Neural cell (in vitro differentiated cells): ENCODE results near the gene MXD1. TPM values are rescaled to one million over a fixed set of nuclear protein-coding genes. Genes with fewer than 3 reads are reported as not detected.

ENCODE experiments used
- H2AFZ ChIP-seq: fragments of 200-600, 300-800 bp; sonication (generic), shearing (Covaris generic); 2 replicates; pipeline ENCODE4 v1.6.0; 2014; ENCODE audit warnings: low read depth, mild to moderate bottlenecking, antibody characterized with exemption, low read length, moderate library complexity
- H3F3A ChIP-seq: fragments of 200-600 bp; shearing (Covaris generic); 2 replicates; pipeline ENCODE4 v1.6.1; 2016; ENCODE audit warnings: mild to moderate bottlenecking, moderate library complexity, mixed read lengths, antibody characterized with exemption, low read length; ENCODE audit not compliant: insufficient read depth, poor library complexity, severe bottlenecking
- H3K27ac ChIP-seq: fragments of 200-600, 300-800 bp; sonication (generic), shearing (Covaris generic); 2 replicates; pipeline ENCODE4 v1.5.1; 2014; ENCODE audit warnings: mild to moderate bottlenecking, low read length, moderate library complexity
- H3K27me3 ChIP-seq: fragments of 300-800, 200-600 bp; sonication (generic), shearing (Covaris generic); 2 replicates; pipeline ENCODE4 v1.6.0; 2014; ENCODE audit warnings: mild to moderate bottlenecking, low read depth, low read length, moderate library complexity; ENCODE audit not compliant: insufficient read depth
- H3K36me3 ChIP-seq: fragments of 300-800, 200-600 bp; sonication (generic), shearing (Covaris generic); 2 replicates; pipeline ENCODE4 v1.5.1; 2014; ENCODE audit warnings: mild to moderate bottlenecking, antibody characterized with exemption, low read length, moderate library complexity; ENCODE audit not compliant: insufficient read depth
- H3K4me2 ChIP-seq: fragments of 300-800, 200-600 bp; sonication (generic), shearing (Covaris generic); 2 replicates; pipeline ENCODE4 v1.6.0; 2014; ENCODE audit warnings: mild to moderate bottlenecking, low read length
- H3K4me3 ChIP-seq: fragments of 300-800, 200-600 bp; sonication (generic), shearing (Covaris generic); 2 replicates; pipeline ENCODE4 v1.5.1; 2014; ENCODE audit warnings: mild to moderate bottlenecking, low read length, moderate library complexity
- H3K79me2 ChIP-seq: fragments of 200-600 bp; shearing (Covaris generic); replicated peaks from 2 replicates; pipeline ENCODE4 v1.6.0; 2014; ENCODE audit warnings: mild to moderate bottlenecking, low read length, moderate library complexity; ENCODE audit not compliant: insufficient read depth
- H3K9ac ChIP-seq: fragments of 300-800, 200-600 bp; sonication (generic), shearing (Covaris generic); 2 replicates; pipeline ENCODE4 v1.6.1; 2016; ENCODE audit warnings: mild to moderate bottlenecking, low read length, mixed read lengths
- H3K9me2 ChIP-seq: fragments of 200-600 bp; shearing (Covaris generic); 2 replicates; pipeline ENCODE4 v1.6.1; 2016; ENCODE audit warnings: mild to moderate bottlenecking, low read length, mixed read lengths; ENCODE audit not compliant: insufficient read depth
- H3K9me3 ChIP-seq: fragments of 200-600, 300-800 bp; sonication (generic), shearing (Covaris generic); 2 replicates; pipeline ENCODE4 v1.6.1; 2016; ENCODE audit warnings: mild to moderate bottlenecking, mixed run types, low read length, moderate library complexity, mixed read lengths
- H4K20me1 ChIP-seq: fragments of 200-600 bp; shearing (Covaris generic); 2 replicates; pipeline ENCODE4 v1.6.1; 2016; ENCODE audit warnings: mild to moderate bottlenecking, mixed run types; ENCODE audit not compliant: insufficient read depth
- CTCF ChIP-seq: fragments of 450-650 bp; IDR thresholded peaks from 2 replicates; pipeline ENCODE4 v1.5.1; 2014; ENCODE audit warnings: antibody characterized with exemption, mild to moderate bottlenecking, moderate library complexity; ENCODE audit not compliant: poor library complexity, severe bottlenecking
- EP300 ChIP-seq: fragments of 450-650 bp; conservative IDR thresholded peaks from 2 replicates; pipeline ENCODE4 v1.6.1; 2014; ENCODE audit warnings: antibody characterized with exemption, mild to moderate bottlenecking, moderate library complexity; ENCODE audit not compliant: poor library complexity, severe bottlenecking
- EZH2 ChIP-seq: fragments of 200-600, 300-800 bp; shearing (Covaris generic), sonication (generic); IDR thresholded peaks from 2 replicates; pipeline ENCODE4 v1.6.1; 2014; ENCODE audit warnings: antibody characterized with exemption, low read length, borderline replicate concordance, mild to moderate bottlenecking; ENCODE audit not compliant: insufficient read depth, poor library complexity, severe bottlenecking
- MXI1 ChIP-seq: fragments of 450-650 bp; conservative IDR thresholded peaks from 2 replicates; pipeline ENCODE4 v1.6.1; 2014; ENCODE audit warnings: antibody characterized with exemption, mild to moderate bottlenecking; ENCODE audit not compliant: poor library complexity, severe bottlenecking
- POLR2AphosphoS5 ChIP-seq: IDR thresholded peaks from 2 replicates; pipeline ENCODE4 v1.6.1; 2012
- RAD21 ChIP-seq: fragments of 450-650 bp; conservative IDR thresholded peaks from 2 replicates; pipeline ENCODE4 v1.6.1; 2014; ENCODE audit warnings: antibody characterized with exemption, mild to moderate bottlenecking, moderate library complexity
- REST ChIP-seq: IDR thresholded peaks from 2 replicates; pipeline ENCODE4 v1.6.1; 2012; ENCODE audit warnings: borderline replicate concordance
- SMC3 ChIP-seq: fragments of 450-650 bp; conservative IDR thresholded peaks from 2 replicates; pipeline ENCODE4 v1.6.1; 2014; ENCODE audit warnings: antibody characterized with exemption, mild to moderate bottlenecking, moderate library complexity; ENCODE audit not compliant: poor library complexity
- TAF1 ChIP-seq: IDR thresholded peaks from 2 replicates; pipeline ENCODE4 v1.6.1; 2012; ENCODE audit warnings: low read depth
- polyA plus RNA-seq: library from polyadenylated mRNA; depleted of rRNA; stranded (reverse); fragments of >200 nt; gene quantifications from 2 replicates; pipeline ENCODE4 v1.2.3, GENCODE V29; 2014

MXD1 gene
- polyA plus RNA-seq, 1 donor from 2014 or later = 16.4 TPM

GRCh38 chr2:69946351-69947324 lies 31.7 kb downstream of the MXD1 start:
- H3F3A ChIP-seq = no peaks in the 10 kb centered on the region
- no peaks in the 10 kb centered on the region for H4K20me1 ChIP-seq
- H3K27me3 ChIP-seq = no peaks in the 10 kb centered on the region
- no peak overlapping the region for H3K4me2 ChIP-seq
- H3K79me2 ChIP-seq = no peaks in the 10 kb centered on the region
- H2AFZ ChIP-seq = no peak overlapping the region
- no peak overlapping the region for H3K9ac ChIP-seq
- H3K9me3 ChIP-seq = no peaks in the 10 kb centered on the region
- TF ChIP-seq EP300 = no peak
- TF ChIP-seq TAF1 = no peak
- TF ChIP-seq MXI1 = no peak
- TF ChIP-seq REST = no peak
- no peak for TF ChIP-seq SMC3
- no peak for TF ChIP-seq CTCF
- no peak for TF ChIP-seq EZH2
- TF ChIP-seq POLR2AphosphoS5 = no peak
- TF ChIP-seq RAD21 = no peak
- no peak overlapping the region for H3K27ac ChIP-seq
- H3K9me2 ChIP-seq = no peaks in the 10 kb centered on the region
- H3K36me3 ChIP-seq = no peaks in the 10 kb centered on the region
- no peak overlapping the region for H3K4me3 ChIP-seq

- Histone ChIP-seq H3K79me2 (no peaks in the 10 kb centered on the region), H3K9ac (no peak overlapping the region), H3K36me3 (no peaks in the 10 kb centered on the region), H3K4me3 (no peak overlapping the region), H2AFZ (no peak overlapping the region), H3K9me3 (no peaks in the 10 kb centered on the region), H3K4me2 (no peak overlapping the region), H3K27ac (no peak overlapping the region), H4K20me1 (no peaks in the 10 kb centered on the region), H3K27me3 (no peaks in the 10 kb centered on the region), H3F3A (no peaks in the 10 kb centered on the region), H3K9me2 (no peaks in the 10 kb centered on the region)
- TF ChIP-seq CTCF (no peak), EZH2 (no peak), RAD21 (no peak), REST (no peak), MXI1 (no peak), EP300 (no peak), POLR2AphosphoS5 (no peak), SMC3 (no peak), TAF1 (no peak)
Observed at GRCh38 chr2:69947325-69947931, 32.5 kb downstream of the MXD1 start.
